NB4 (cell line): ENCODE data around the gene MAG.

Experiments used
- DNase-seq: peaks from one replicate; pipeline ENCODE4 v3.0.0; 2010; ENCODE audit warnings: low read depth
- H3K4me3 ChIP-seq: one replicate; pipeline ENCODE4 v1.5.1; 2011; ENCODE audit warnings: mild to moderate bottlenecking, low read depth, low read length, moderate library complexity
- CTCF ChIP-seq: IDR thresholded peaks from one replicate; pipeline ENCODE4 v1.5.1; 2012; ENCODE audit warnings: low read depth, low read length
- MYC ChIP-seq: IDR thresholded peaks from 2 replicates; pipeline ENCODE4 v1.6.1; 2011; ENCODE audit warnings: low read depth, low read length
- POLR2A ChIP-seq: IDR thresholded peaks from 2 replicates; pipeline ENCODE4 v1.6.1; 2011; ENCODE audit warnings: mild to moderate bottlenecking; ENCODE audit not compliant: insufficient read length; ENCODE audit errors: extremely low read depth
- TF ChIP-seq, protein P1 (sequence below): IDR thresholded peaks from 2 replicates; pipeline ENCODE4 v1.6.1; 2011; ENCODE audit warnings: low read depth, low read length

Gene MAG

GRCh38 chr19:35297515-35297848, 5.5 kb downstream of the MAG start:
- DNase-seq: no peak
- no peak overlapping the region for H3K4me3 ChIP-seq
- TF ChIP-seq POLR2A (no peak), MYC (no peak), CTCF (no peak)
- TF ChIP-seq, protein P1, sequence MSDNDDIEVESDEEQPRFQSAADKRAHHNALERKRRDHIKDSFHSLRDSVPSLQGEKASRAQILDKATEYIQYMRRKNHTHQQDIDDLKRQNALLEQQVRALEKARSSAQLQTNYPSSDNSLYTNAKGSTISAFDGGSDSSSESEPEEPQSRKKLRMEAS: no peak

DNA sequence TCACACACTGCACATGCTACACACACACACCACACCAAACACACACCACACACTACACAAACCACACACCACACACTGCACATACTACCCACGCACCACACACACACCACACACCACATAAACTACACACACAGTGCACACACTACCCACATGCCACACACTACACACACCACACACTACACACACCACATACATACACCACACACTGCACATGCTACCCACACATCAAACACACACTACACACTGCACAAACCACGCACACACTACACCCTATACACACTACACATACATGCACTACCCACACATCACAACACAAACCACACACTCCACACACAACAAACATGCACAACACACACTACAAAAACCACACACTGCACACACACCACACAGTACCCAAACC, 6.0 kb downstream of the MAG start:
- no peak overlapping the region for H3K4me3 ChIP-seq
- TF ChIP-seq MYC: no peak
- no peak for TF ChIP-seq CTCF
- TF ChIP-seq POLR2A: no peak
- TF ChIP-seq, protein P1: no peak
- no peak for DNase-seq

GRCh38 chr19:35298561-35298972, 6.6 kb downstream of the MAG start:
- H3K4me3 ChIP-seq: no peak overlapping the region
- TF ChIP-seq CTCF: no peak
- no peak for TF ChIP-seq POLR2A
- no peak for TF ChIP-seq MYC
- TF ChIP-seq, protein P1: no peak
- no peak for DNase-seq

- no peak overlapping the region for H3K4me3 ChIP-seq
- DNase-seq: no peak
- no peak for TF ChIP-seq POLR2A
- TF ChIP-seq CTCF: no peak
- TF ChIP-seq MYC: no peak
- TF ChIP-seq, protein P1: no peak
Measured at GRCh38 chr19:35299523-35300338, 7.8 kb downstream of the MAG start.

- TF ChIP-seq POLR2A (no peak), CTCF (no peak), MYC (no peak)
- TF ChIP-seq, protein P1: no peak
- H3K4me3 ChIP-seq: no peak overlapping the region
Measured at GRCh38 chr19:35300339-35300649, 8.3 kb downstream of the MAG start.

More at GRCh38 chr19:35300339-35300649, 8.3 kb downstream of the MAG start:
- DNase-seq: no peak
